HepG2 (cell line): ENCODE data around the gene AASS. TPM values are rescaled to one million over a fixed set of nuclear protein-coding genes. Genes with fewer than 3 reads are reported as not detected.

Source experiments
- CBX5 ChIP-seq: sonication (generic); formaldehyde crosslinking; IDR thresholded peaks from 2 replicates; pipeline ENCODE4 v1.4.0; 2020; ENCODE audit warnings: missing genetic modification reagents, borderline replicate concordance
- CCAR2 ChIP-seq: fragments of 200-400 bp; formaldehyde crosslinking; optimal IDR thresholded peaks from 2 replicates; pipeline ENCODE3; 2018; ENCODE audit warnings: low read depth, mild to moderate bottlenecking, low read length, moderate library complexity
- ETV5 ChIP-seq: IDR thresholded peaks from 2 replicates; pipeline ENCODE4 v1.6.1; 2018; ENCODE audit warnings: missing biosample characterization, missing genetic modification reagents, inconsistent platforms, borderline replicate concordance
- FOXA1 ChIP-seq, 2 experiments: fragments of 450-650 bp in 1 of 2; sonication (generic) in 1 of 2; formaldehyde crosslinking in 1 of 2; IDR thresholded peaks; 2 replicates each; pipeline versions ENCODE4 v1.4.0 to v1.6.1; 2016 to 2020; ENCODE audit warnings: missing genetic modification reagents in 1 of 2
- KLF9 ChIP-seq: IDR thresholded peaks from 2 replicates; pipeline ENCODE4 v1.6.1; 2016; ENCODE audit warnings: low read depth
- MEF2D ChIP-seq: sonication (generic); formaldehyde crosslinking; IDR thresholded peaks from 2 replicates; pipeline ENCODE4 v1.5.1; 2020; ENCODE audit warnings: mild to moderate bottlenecking, missing genetic modification reagents
- NR2F2 ChIP-seq: IDR thresholded peaks from 2 replicates; pipeline ENCODE4 v1.6.1; 2012; ENCODE audit warnings: low read depth, inconsistent platforms, borderline replicate concordance
- NRL ChIP-seq: sonication (generic); formaldehyde crosslinking; IDR thresholded peaks from 2 replicates; pipeline ENCODE4 v1.5.0; 2020; ENCODE audit warnings: missing genetic modification reagents, mild to moderate bottlenecking, moderate library complexity, borderline replicate concordance
- REXO4 ChIP-seq: sonication (generic); formaldehyde crosslinking; IDR thresholded peaks from 2 replicates; pipeline ENCODE4 v1.8.0; 2022; ENCODE audit warnings: missing genetic modification reagents, mild to moderate bottlenecking, borderline replicate concordance
- SP2 ChIP-seq: sonication (generic); formaldehyde crosslinking; IDR thresholded peaks from 2 replicates; pipeline ENCODE4 v1.5.1; 2020; ENCODE audit warnings: mild to moderate bottlenecking, missing genetic modification reagents
- TOPORS ChIP-seq: sonication (generic); formaldehyde crosslinking; IDR thresholded peaks from 2 replicates; pipeline ENCODE4 v1.8.0; 2023; ENCODE audit warnings: mild to moderate bottlenecking, missing genetic modification reagents
- ZFAT ChIP-seq: sonication (generic); formaldehyde crosslinking; conservative IDR thresholded peaks from 2 replicates; pipeline ENCODE4 v1.8.1; 2023; ENCODE audit warnings: missing genetic modification reagents, inconsistent platforms
- ZNF350 ChIP-seq: sonication (generic); formaldehyde crosslinking; IDR thresholded peaks from 2 replicates; pipeline ENCODE4 v1.4.0; 2020; ENCODE audit warnings: mild to moderate bottlenecking, low read depth, missing genetic modification reagents, borderline replicate concordance
- polyA plus RNA-seq, 8 experiments: library from polyadenylated mRNA; depleted of rRNA in 3 of 8; stranded (reverse) in 7 of 8; unstranded in 1 of 8; fragments of >200 nt; fragmentation: Illumina TruSeq in 4 of 8; extraction: Trizol in 4 of 8; gene quantifications; 2 replicates each; pipeline versions ENCODE4 v1.2.1 to v1.2.3, GENCODE V29; 2011 to 2016; ENCODE audit warnings: low read depth in 4 of 8, missing spikeins in 1 of 8, mixed read lengths in 1 of 8; ENCODE audit not compliant: insufficient read depth in 1 of 8
- total RNA-seq, 5 experiments: library from RNA; depleted of rRNA; stranded (reverse); fragments of >200 nt; fragmentation: Illumina TruSeq; extraction: Trizol; gene quantifications; 2 replicates each; pipeline ENCODE4 v1.2.3, GENCODE V29; 2016; ENCODE audit warnings: low read depth in 1 of 5
- TF ChIP-seq, protein P1 (sequence below): sonication (generic); formaldehyde crosslinking; IDR thresholded peaks from 2 replicates; pipeline ENCODE4 v1.4.0; 2020; ENCODE audit warnings: missing genetic modification reagents
- TF ChIP-seq, protein P2 (sequence below): sonication (generic); formaldehyde crosslinking; IDR thresholded peaks from 2 replicates; pipeline ENCODE4 v1.4.0; 2020; ENCODE audit warnings: missing genetic modification reagents
- TF ChIP-seq, protein P3 (sequence below): sonication (generic); formaldehyde crosslinking; IDR thresholded peaks from 2 replicates; pipeline ENCODE4 v1.4.0; 2020; ENCODE audit warnings: mild to moderate bottlenecking, missing genetic modification reagents
- TF ChIP-seq, protein P4 (sequence below): sonication (generic); formaldehyde crosslinking; IDR thresholded peaks from 2 replicates; pipeline ENCODE4 v1.5.1; 2020; ENCODE audit warnings: missing genetic modification reagents, mild to moderate bottlenecking, borderline replicate concordance

Gene AASS
- total and polyA plus RNA-seq, 2 of the 13 experiments (the other 11 are each of a cell fraction or from before 2014, with no cell fraction given) = 11.6 to 43.9 TPM

DNA sequence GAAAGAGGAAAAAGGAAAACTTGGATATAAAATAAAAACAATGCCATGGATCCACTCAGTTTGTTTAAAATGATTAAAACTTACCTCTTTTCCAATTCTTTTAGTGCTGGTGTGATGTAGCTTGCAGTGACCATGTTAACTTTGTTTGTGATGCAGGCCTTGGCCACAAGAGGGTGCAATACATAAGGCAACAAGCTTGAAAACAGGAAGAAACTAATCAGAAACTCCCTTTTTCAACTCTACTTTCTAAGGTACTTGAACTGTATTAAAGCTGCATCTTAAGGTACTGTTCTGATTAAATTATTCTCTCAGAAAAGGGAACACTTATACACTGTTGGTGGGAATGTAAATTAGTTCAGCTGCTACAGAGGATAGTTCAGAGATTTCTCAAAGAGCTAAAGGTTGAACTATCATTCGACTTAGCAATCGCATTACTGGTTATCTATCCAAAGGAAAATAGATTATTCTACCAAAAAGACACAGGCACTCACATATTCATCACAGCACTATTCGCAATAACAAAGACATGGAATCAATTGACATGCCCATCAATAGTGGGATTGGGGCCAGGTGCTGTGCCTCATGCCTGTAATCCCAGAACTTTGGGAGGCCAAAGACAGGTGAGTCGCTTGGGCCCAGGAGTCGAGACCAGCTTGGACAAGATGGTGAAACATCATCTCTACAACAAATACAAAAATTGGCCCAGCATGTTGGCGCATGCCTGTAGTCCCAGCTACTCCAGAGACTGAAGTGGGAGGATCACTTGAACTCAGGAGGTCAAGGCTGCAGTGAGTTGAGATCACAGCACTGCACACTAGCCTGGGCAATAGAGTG lies 50.9 kb downstream of the AASS start (continued):
- TF ChIP-seq, protein P1, sequence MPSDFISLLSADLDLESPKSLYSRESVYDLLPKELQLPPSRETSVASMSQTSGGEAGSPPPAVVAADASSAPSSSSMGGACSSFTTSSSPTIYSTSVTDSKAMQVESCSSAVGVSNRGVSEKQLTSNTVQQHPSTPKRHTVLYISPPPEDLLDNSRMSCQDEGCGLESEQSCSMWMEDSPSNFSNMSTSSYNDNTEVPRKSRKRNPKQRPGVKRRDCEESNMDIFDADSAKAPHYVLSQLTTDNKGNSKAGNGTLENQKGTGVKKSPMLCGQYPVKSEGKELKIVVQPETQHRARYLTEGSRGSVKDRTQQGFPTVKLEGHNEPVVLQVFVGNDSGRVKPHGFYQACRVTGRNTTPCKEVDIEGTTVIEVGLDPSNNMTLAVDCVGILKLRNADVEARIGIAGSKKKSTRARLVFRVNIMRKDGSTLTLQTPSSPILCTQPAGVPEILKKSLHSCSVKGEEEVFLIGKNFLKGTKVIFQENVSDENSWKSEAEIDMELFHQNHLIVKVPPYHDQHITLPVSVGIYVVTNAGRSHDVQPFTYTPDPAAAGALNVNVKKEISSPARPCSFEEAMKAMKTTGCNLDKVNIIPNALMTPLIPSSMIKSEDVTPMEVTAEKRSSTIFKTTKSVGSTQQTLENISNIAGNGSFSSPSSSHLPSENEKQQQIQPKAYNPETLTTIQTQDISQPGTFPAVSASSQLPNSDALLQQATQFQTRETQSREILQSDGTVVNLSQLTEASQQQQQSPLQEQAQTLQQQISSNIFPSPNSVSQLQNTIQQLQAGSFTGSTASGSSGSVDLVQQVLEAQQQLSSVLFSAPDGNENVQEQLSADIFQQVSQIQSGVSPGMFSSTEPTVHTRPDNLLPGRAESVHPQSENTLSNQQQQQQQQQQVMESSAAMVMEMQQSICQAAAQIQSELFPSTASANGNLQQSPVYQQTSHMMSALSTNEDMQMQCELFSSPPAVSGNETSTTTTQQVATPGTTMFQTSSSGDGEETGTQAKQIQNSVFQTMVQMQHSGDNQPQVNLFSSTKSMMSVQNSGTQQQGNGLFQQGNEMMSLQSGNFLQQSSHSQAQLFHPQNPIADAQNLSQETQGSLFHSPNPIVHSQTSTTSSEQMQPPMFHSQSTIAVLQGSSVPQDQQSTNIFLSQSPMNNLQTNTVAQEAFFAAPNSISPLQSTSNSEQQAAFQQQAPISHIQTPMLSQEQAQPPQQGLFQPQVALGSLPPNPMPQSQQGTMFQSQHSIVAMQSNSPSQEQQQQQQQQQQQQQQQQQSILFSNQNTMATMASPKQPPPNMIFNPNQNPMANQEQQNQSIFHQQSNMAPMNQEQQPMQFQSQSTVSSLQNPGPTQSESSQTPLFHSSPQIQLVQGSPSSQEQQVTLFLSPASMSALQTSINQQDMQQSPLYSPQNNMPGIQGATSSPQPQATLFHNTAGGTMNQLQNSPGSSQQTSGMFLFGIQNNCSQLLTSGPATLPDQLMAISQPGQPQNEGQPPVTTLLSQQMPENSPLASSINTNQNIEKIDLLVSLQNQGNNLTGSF (CRISPR knock-in tag) = no peak
- TF ChIP-seq NRL (CRISPR knock-in tag) (no peak), ETV5 (CRISPR knock-in tag) (peak; percentile 36; the same call in 1 of the 2 replicates), REXO4 (CRISPR knock-in tag) (no peak), MEF2D (CRISPR knock-in tag) (no peak), CBX5 (CRISPR knock-in tag) (no peak), NR2F2 (no peak), FOXA1 (IDR thresholded peaks at IDR 0.05) (no peak), FOXA1 (CRISPR knock-in tag; IDR thresholded peaks at IDR 0.05) (peak; percentile 47; the same call in 1 of the 2 replicates), SP2 (CRISPR knock-in tag) (no peak), ZFAT (CRISPR knock-in tag) (no peak), CCAR2 (no peak), KLF9 (no peak), TOPORS (CRISPR knock-in tag) (no peak), ZNF350 (CRISPR knock-in tag) (no peak)
- TF ChIP-seq, protein P2, sequence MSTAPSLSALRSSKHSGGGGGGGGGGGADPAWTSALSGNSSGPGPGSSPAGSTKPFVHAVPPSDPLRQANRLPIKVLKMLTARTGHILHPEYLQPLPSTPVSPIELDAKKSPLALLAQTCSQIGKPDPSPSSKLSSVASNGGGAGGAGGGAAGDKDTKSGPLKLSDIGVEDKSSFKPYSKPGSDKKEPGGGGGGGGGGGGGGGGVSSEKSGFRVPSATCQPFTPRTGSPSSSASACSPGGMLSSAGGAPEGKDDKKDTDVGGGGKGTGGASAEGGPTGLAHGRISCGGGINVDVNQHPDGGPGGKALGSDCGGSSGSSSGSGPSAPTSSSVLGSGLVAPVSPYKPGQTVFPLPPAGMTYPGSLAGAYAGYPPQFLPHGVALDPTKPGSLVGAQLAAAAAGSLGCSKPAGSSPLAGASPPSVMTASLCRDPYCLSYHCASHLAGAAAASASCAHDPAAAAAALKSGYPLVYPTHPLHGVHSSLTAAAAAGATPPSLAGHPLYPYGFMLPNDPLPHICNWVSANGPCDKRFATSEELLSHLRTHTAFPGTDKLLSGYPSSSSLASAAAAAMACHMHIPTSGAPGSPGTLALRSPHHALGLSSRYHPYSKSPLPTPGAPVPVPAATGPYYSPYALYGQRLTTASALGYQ (CRISPR knock-in tag) = no peak
- TF ChIP-seq, protein P3, sequence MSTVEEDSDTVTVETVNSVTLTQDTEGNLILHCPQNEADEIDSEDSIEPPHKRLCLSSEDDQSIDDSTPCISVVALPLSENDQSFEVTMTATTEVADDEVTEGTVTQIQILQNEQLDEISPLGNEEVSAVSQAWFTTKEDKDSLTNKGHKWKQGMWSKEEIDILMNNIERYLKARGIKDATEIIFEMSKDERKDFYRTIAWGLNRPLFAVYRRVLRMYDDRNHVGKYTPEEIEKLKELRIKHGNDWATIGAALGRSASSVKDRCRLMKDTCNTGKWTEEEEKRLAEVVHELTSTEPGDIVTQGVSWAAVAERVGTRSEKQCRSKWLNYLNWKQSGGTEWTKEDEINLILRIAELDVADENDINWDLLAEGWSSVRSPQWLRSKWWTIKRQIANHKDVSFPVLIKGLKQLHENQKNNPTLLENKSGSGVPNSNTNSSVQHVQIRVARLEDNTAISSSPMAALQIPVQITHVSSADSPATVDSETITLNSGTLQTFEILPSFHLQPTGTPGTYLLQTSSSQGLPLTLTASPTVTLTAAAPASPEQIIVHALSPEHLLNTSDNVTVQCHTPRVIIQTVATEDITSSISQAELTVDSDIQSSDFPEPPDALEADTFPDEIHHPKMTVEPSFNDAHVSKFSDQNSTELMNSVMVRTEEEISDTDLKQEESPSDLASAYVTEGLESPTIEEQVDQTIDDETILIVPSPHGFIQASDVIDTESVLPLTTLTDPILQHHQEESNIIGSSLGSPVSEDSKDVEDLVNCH (CRISPR knock-in tag) = no peak
- TF ChIP-seq, protein P4, sequence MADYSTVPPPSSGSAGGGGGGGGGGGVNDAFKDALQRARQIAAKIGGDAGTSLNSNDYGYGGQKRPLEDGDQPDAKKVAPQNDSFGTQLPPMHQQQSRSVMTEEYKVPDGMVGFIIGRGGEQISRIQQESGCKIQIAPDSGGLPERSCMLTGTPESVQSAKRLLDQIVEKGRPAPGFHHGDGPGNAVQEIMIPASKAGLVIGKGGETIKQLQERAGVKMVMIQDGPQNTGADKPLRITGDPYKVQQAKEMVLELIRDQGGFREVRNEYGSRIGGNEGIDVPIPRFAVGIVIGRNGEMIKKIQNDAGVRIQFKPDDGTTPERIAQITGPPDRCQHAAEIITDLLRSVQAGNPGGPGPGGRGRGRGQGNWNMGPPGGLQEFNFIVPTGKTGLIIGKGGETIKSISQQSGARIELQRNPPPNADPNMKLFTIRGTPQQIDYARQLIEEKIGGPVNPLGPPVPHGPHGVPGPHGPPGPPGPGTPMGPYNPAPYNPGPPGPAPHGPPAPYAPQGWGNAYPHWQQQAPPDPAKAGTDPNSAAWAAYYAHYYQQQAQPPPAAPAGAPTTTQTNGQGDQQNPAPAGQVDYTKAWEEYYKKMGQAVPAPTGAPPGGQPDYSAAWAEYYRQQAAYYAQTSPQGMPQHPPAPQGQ (CRISPR knock-in tag) = no peak
